ENCODE measurements around the gene PIWIL1. TPM values are rescaled to one million over a fixed set of nuclear protein-coding genes. Genes with fewer than 3 reads are reported as not detected.

The PIWIL1 gene
- total and polyA plus RNA-seq, 2 of the 4 experiments (the other 2 are of a cell fraction) = not detected

DNA sequence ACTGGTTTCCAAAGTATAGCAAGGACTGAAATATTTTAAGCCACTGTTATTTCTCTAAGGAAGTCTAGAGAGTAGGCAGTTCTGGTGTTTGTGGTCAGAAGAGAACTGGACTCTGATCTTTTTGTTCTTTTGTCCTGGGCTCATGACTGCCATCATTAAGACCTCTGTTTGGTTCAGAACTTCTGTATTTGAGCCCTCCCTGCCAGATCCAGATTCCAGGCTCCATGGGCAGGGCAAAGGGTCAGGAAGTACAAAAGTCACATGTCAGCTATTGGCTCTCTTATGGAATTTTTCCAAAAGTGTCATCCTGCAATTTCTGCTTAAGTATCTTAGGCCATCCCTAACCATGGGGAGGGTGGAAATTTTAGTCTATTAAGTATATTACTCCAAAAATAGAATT, 6.8 kb downstream of the PIWIL1 start:
- Histone ChIP-seq H2AFZ (replicated peaks; ENCODE audit: low read length, poor library complexity) (no peak overlapping the region), H3K56ac (ENCODE audit: extremely low read depth, insufficient read depth, low read length) (no peak overlapping the region), H3K36me3 (ENCODE audit: control insufficient read depth, insufficient read depth, low read length) (no peaks in the 10 kb centered on the region), H3K9ac (ENCODE audit: low read depth, low read length) (no peak overlapping the region), H3K27me3 (ENCODE audit: control insufficient read depth, insufficient read depth, low read length) (no peaks in the 10 kb centered on the region), H3K4me3 (ENCODE audit: insufficient read depth, low read depth, low read length) (no peak overlapping the region), H2AK5ac (ENCODE audit: low read depth, low read length) (no peak overlapping the region), H2AK9ac (replicated peaks; ENCODE audit: low read depth, low read length, poor library complexity) (no peak overlapping the region), H4K20me1 (ENCODE audit: insufficient read depth, low read length) (no peaks in the 10 kb centered on the region), H3K4me1 (ENCODE audit: control insufficient read depth, insufficient read depth, low read length) (no peaks in the 10 kb centered on the region), H2BK15ac (ENCODE audit: low read depth, low read length) (no peak overlapping the region), H3K79me1 (ENCODE audit: low read depth in 1 of 2, low read length in 2 of 2) (no peaks in the 10 kb centered on the region), H4K5ac (ENCODE audit: low read depth, low read length) (no peak overlapping the region), H3K18ac (ENCODE audit: low read depth, low read length) (no peak overlapping the region), H3K4me2 (ENCODE audit: low read depth, low read length) (no peak overlapping the region), H2BK20ac (ENCODE audit: low read depth, low read length) (no peak overlapping the region), H3K4ac (ENCODE audit: low read depth, low read length) (no peak overlapping the region), H3K14ac (replicated peaks; ENCODE audit: low read depth, low read length) (no peak overlapping the region), H3K23ac (ENCODE audit: low read depth, low read length) (no peak overlapping the region), H4K8ac (ENCODE audit: low read depth in 2 of 2, low read length in 2 of 2) (no peak overlapping the region), H2BK5ac (ENCODE audit: low read depth, low read length, poor library complexity, severe bottlenecking) (no peak overlapping the region), H2BK120ac (ENCODE audit: low read depth, low read length) (no peak overlapping the region), H3K9me3 (ENCODE audit: control insufficient read depth, insufficient read depth, low read length) (peaks cover 11% of the 10 kb centered on the region), H3K9me1 (ENCODE audit: insufficient read depth, low read length) (no peaks in the 10 kb centered on the region), H4K91ac (ENCODE audit: insufficient read depth, low read depth, low read length) (no peak overlapping the region), H3K27ac (ENCODE audit: insufficient read depth, low read length) (no peak overlapping the region)
- intact Hi-C loops (cut with micrococcal nuclease) (no loop called here), dilution Hi-C loops (cut with HindIII; ENCODE audit: low sequenced_read_pairs, unreplicated experiment) (no loop called here), in situ Hi-C loops (cut with MboI; ENCODE audit: low sequenced_read_pairs) (no loop called here)
- no peak for ATAC-seq (ENCODE audit: low read depth)
- TF ChIP-seq CHD1 (IDR thresholded peaks at IDR 0.05; ENCODE audit: low read depth, low read length) (no peak), MAZ (IDR thresholded peaks at IDR 0.05; ENCODE audit: borderline replicate concordance, low read depth, low read length) (no peak), BHLHE40 (IDR thresholded peaks at IDR 0.05; ENCODE audit: low read depth, low read length) (no peak), POLR2A (IDR thresholded peaks at IDR 0.05; ENCODE audit: low read depth, low read length) (no peak), MXI1 (IDR thresholded peaks at IDR 0.05; ENCODE audit: borderline replicate concordance, low read depth, low read length) (no peak), RAD21 (IDR thresholded peaks at IDR 0.05; ENCODE audit: low read length) (no peak), MAFK (IDR thresholded peaks at IDR 0.05; ENCODE audit: low read depth, low read length) (no peak), CEBPB (IDR thresholded peaks at IDR 0.05; ENCODE audit: low read depth, low read length) (no peak), NFE2L2 (IDR thresholded peaks at IDR 0.05; ENCODE audit: low read depth, low read length) (no peak), RFX5 (IDR thresholded peaks at IDR 0.05; ENCODE audit: low read depth, low read length) (no peak), SMC3 (IDR thresholded peaks at IDR 0.05; ENCODE audit: low read depth, low read length) (no peak), RCOR1 (IDR thresholded peaks at IDR 0.05; ENCODE audit: insufficient replicate concordance, low read length) (no peak), FOS (IDR thresholded peaks at IDR 0.05; ENCODE audit: low read depth, low read length) (no peak)
- TF ChIP-seq, protein P1, sequence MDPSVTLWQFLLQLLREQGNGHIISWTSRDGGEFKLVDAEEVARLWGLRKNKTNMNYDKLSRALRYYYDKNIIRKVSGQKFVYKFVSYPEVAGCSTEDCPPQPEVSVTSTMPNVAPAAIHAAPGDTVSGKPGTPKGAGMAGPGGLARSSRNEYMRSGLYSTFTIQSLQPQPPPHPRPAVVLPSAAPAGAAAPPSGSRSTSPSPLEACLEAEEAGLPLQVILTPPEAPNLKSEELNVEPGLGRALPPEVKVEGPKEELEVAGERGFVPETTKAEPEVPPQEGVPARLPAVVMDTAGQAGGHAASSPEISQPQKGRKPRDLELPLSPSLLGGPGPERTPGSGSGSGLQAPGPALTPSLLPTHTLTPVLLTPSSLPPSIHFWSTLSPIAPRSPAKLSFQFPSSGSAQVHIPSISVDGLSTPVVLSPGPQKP (IDR thresholded peaks at IDR 0.05; ENCODE audit: borderline replicate concordance, low read depth, low read length) = no peak
- TF ChIP-seq, protein P2, sequence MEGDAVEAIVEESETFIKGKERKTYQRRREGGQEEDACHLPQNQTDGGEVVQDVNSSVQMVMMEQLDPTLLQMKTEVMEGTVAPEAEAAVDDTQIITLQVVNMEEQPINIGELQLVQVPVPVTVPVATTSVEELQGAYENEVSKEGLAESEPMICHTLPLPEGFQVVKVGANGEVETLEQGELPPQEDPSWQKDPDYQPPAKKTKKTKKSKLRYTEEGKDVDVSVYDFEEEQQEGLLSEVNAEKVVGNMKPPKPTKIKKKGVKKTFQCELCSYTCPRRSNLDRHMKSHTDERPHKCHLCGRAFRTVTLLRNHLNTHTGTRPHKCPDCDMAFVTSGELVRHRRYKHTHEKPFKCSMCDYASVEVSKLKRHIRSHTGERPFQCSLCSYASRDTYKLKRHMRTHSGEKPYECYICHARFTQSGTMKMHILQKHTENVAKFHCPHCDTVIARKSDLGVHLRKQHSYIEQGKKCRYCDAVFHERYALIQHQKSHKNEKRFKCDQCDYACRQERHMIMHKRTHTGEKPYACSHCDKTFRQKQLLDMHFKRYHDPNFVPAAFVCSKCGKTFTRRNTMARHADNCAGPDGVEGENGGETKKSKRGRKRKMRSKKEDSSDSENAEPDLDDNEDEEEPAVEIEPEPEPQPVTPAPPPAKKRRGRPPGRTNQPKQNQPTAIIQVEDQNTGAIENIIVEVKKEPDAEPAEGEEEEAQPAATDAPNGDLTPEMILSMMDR (conservative IDR thresholded peaks at IDR 0.05; ENCODE audit: low read depth, low read length) = no peak
- TF ChIP-seq, protein P3, sequence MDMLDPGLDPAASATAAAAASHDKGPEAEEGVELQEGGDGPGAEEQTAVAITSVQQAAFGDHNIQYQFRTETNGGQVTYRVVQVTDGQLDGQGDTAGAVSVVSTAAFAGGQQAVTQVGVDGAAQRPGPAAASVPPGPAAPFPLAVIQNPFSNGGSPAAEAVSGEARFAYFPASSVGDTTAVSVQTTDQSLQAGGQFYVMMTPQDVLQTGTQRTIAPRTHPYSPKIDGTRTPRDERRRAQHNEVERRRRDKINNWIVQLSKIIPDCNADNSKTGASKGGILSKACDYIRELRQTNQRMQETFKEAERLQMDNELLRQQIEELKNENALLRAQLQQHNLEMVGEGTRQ (IDR thresholded peaks at IDR 0.05; ENCODE audit: low read depth, low read length) = no peak
- ChIA-PET CTCF (no interaction called here), POLR2A (ENCODE audit: unreplicated experiment) (no interaction called here)
- no peak for DNase-seq
- BruUV-seq (replicated peaks) = no TSS peak

Measured in IMR-90 (cell line).